Sciatic nerve (tissue), 2 donors: Measurements from ENCODE around the gene SERPINB3. TPM values are rescaled to one million over a fixed set of nuclear protein-coding genes. Genes with fewer than 3 reads are reported as not detected.
"Not testable (repeated sequence)": the region's sequence is repeated elsewhere in the genome, so short reads cannot be mapped to it uniquely, and the experiment has no call there.

Experiments used
- ATAC-seq: fragments of 200-7000 bp; cut with Tn5 transposase; one replicate; pipeline ENCODE4 v1.9.1; 2020; ENCODE audit warnings: mild to moderate bottlenecking, moderate library complexity
- DNase-seq: peaks from one replicate; pipeline ENCODE4 v3.0.0-alpha.2; 2020; ENCODE audit warnings: low spot score
- intact Hi-C: fragments of 100-400 bp; cut with DNase I; formaldehyde crosslinking; loops from one replicate; pipeline ENCODE4 v1.14.2; 2022
- total RNA-seq: library from RNA; stranded (reverse); fragmentation: NEBNext Ultra II Directional; extraction: Animal tissue kit (Norgen Biotek cat#: 25700); gene quantifications from one replicate; pipeline ENCODE4 v1.2.1, GENCODE V29; 2021
- donor health status: DM: no; HTN: no; CAD: no.
- donor health status: DM: no; HTN: no; CAD: no.

Gene SERPINB3
- total RNA-seq, 1 donor from 2014 or later, result not detected

GRCh38 chr18:63658920-63659319 lies 2.8 kb downstream of the SERPINB3 start:
- ATAC-seq, DNase-seq, intact Hi-C loops: not testable (repeated sequence)

- DNase-seq, intact Hi-C loops, ATAC-seq: not testable (repeated sequence)
Observed at GRCh38 chr18:63650271-63650670, 11.4 kb downstream of the SERPINB3 start.

GRCh38 chr18:63648241-63648640 lies 13.5 kb downstream of the SERPINB3 start:
- no peak for ATAC-seq
- intact Hi-C loops, result no loop called here
- DNase-seq, result no peak

GRCh38 chr18:63646936-63647335 lies 14.8 kb downstream of the SERPINB3 start:
- intact Hi-C loops, result no loop called here
- ATAC-seq (no peak), DNase-seq (no peak)

- ATAC-seq, DNase-seq, intact Hi-C loops: not testable (repeated sequence)
Observed at GRCh38 chr18:63644694-63645093, 17.0 kb downstream of the SERPINB3 start.

- ATAC-seq, DNase-seq, intact Hi-C loops: not testable (repeated sequence)
Observed at GRCh38 chr18:63644142-63644541, 17.6 kb downstream of the SERPINB3 start, which contains the start of gene SERPINB4. Gene SERPINB4, minus strand, starts transcription at chr18:63644256. Its CDS starts 679 bp downstream, at chr18:63643577.

- intact Hi-C loops, DNase-seq, ATAC-seq: not testable (repeated sequence)
Observed at GRCh38 chr18:63642668-63643356, 18.9 kb downstream of the SERPINB3 start.

GRCh38 chr18:63641157-63641680 lies 20.5 kb downstream of the SERPINB3 start:
- DNase-seq, ATAC-seq, intact Hi-C loops: not testable (repeated sequence)

GRCh38 chr18:63637703-63638102 lies 24.0 kb downstream of the SERPINB3 start:
- DNase-seq (no peak), ATAC-seq (no peak)
- intact Hi-C loops, result no loop called here

GRCh38 chr18:63627819-63628218 lies 33.9 kb downstream of the SERPINB3 start:
- intact Hi-C loops, result no loop called here
- no peak for ATAC-seq

GRCh38 chr18:63626431-63626830 lies 35.3 kb downstream of the SERPINB3 start:
- intact Hi-C loops, result no loop called here
- DNase-seq (no peak), ATAC-seq (no peak)

More at GRCh38 chr18:63627819-63628218, 33.9 kb downstream of the SERPINB3 start:
- no peak for DNase-seq

- DNase-seq (no peak), ATAC-seq (no peak)
- intact Hi-C loops, result no loop called here
Observed at GRCh38 chr18:63624863-63625262, 36.8 kb downstream of the SERPINB3 start.

GRCh38 chr18:63619661-63620060 lies 42.0 kb downstream of the SERPINB3 start:
- ATAC-seq (no peak), DNase-seq (no peak)
- intact Hi-C loops, result no loop called here

- no peak for ATAC-seq
- no peak for DNase-seq
- intact Hi-C loops, result no loop called here
Observed at GRCh38 chr18:63617915-63618234, 43.8 kb downstream of the SERPINB3 start.

- intact Hi-C loops, result no loop called here
- DNase-seq, result no peak
- ATAC-seq, result no peak
Observed at GRCh38 chr18:63617049-63617914, 44.4 kb downstream of the SERPINB3 start.

GRCh38 chr18:63613420-63613819 lies 48.3 kb downstream of the SERPINB3 start:
- ATAC-seq, result no peak
- DNase-seq, result no peak
- intact Hi-C loops, result no loop called here

GRCh38 chr18:63606526-63606925 lies 55.2 kb downstream of the SERPINB3 start:
- DNase-seq (no peak), ATAC-seq (no peak)
- intact Hi-C loops, result no loop called here
